ENCODE results near the gene PLXNA4.

The PLXNA4 gene

GRCh38 chr7:132500727-132501440 is 75.4 kb downstream of the PLXNA4 start:
- Histone ChIP-seq H3K27me3 (ENCODE audit: control insufficient read depth, insufficient read depth, low read length) (no peaks in the 10 kb centered on the region), H3K4me3 (ENCODE audit: low read depth, low read length) (no peak overlapping the region), H3K36me3 (ENCODE audit: control insufficient read depth, insufficient read depth, low read length) (no peaks in the 10 kb centered on the region), H3K4me1 (ENCODE audit: control insufficient read depth, insufficient read depth, low read length) (0 out of 2 replicates have a peak, but pooled peaks cover 3% of the 10 kb centered on the region), H3K9me3 (ENCODE audit: control insufficient read depth, insufficient read depth, low read length) (no peaks in the 10 kb centered on the region), H3K9ac (ENCODE audit: low read depth, low read length) (no peak overlapping the region), H3K27ac (ENCODE audit: low read depth, low read length) (no peak overlapping the region)

- H3K27ac ChIP-seq (ENCODE audit: low read depth, low read length): no peak overlapping the region
- H3K36me3 ChIP-seq (ENCODE audit: control insufficient read depth, insufficient read depth, low read length): no peaks in the 10 kb centered on the region
- H3K4me1 ChIP-seq (ENCODE audit: control insufficient read depth, insufficient read depth, low read length): 0 out of 2 replicates have a peak, but pooled peaks cover 3% of the 10 kb centered on the region
- H3K9me3 ChIP-seq (ENCODE audit: control insufficient read depth, insufficient read depth, low read length): no peaks in the 10 kb centered on the region
- H3K4me3 ChIP-seq (ENCODE audit: low read depth, low read length): no peak overlapping the region
- no peak overlapping the region for H3K9ac ChIP-seq (ENCODE audit: low read depth, low read length)
- no peaks in the 10 kb centered on the region for H3K27me3 ChIP-seq (ENCODE audit: control insufficient read depth, insufficient read depth, low read length)
These were observed 76.8 kb downstream of the PLXNA4 start for GRCh38 chr7:132499487-132499886.

- Histone ChIP-seq H3K27me3 (ENCODE audit: control insufficient read depth, insufficient read depth, low read length) (no peaks in the 10 kb centered on the region), H3K27ac (ENCODE audit: low read depth, low read length) (no peak overlapping the region), H3K9ac (ENCODE audit: low read depth, low read length) (no peak overlapping the region), H3K9me3 (ENCODE audit: control insufficient read depth, insufficient read depth, low read length) (no peaks in the 10 kb centered on the region), H3K36me3 (ENCODE audit: control insufficient read depth, insufficient read depth, low read length) (no peaks in the 10 kb centered on the region), H3K4me3 (ENCODE audit: low read depth, low read length) (no peak overlapping the region), H3K4me1 (ENCODE audit: control insufficient read depth, insufficient read depth, low read length) (0 out of 2 replicates have a peak, but pooled peaks cover 3% of the 10 kb centered on the region)
These were observed 77.2 kb downstream of the PLXNA4 start for GRCh38 chr7:132499065-132499464.

- no peak overlapping the region for H3K9ac ChIP-seq (ENCODE audit: low read depth, low read length)
- no peaks in the 10 kb centered on the region for H3K27me3 ChIP-seq (ENCODE audit: control insufficient read depth, insufficient read depth, low read length)
- H3K36me3 ChIP-seq (ENCODE audit: control insufficient read depth, insufficient read depth, low read length): no peaks in the 10 kb centered on the region
- H3K4me1 ChIP-seq (ENCODE audit: control insufficient read depth, insufficient read depth, low read length): 0 out of 2 replicates have a peak, but pooled peaks cover 3% of the 10 kb centered on the region
- no peak overlapping the region for H3K4me3 ChIP-seq (ENCODE audit: low read depth, low read length)
- H3K27ac ChIP-seq (ENCODE audit: low read depth, low read length): no peak overlapping the region
- H3K9me3 ChIP-seq (ENCODE audit: control insufficient read depth, insufficient read depth, low read length): no peaks in the 10 kb centered on the region
These were observed 78.0 kb downstream of the PLXNA4 start for GRCh38 chr7:132498319-132498718.

- no peaks in the 10 kb centered on the region for H3K9me3 ChIP-seq (ENCODE audit: control insufficient read depth, insufficient read depth, low read length)
- no peaks in the 10 kb centered on the region for H3K36me3 ChIP-seq (ENCODE audit: control insufficient read depth, insufficient read depth, low read length)
- 0 out of 2 replicates have a peak, but pooled peaks cover 3% of the 10 kb centered on the region for H3K4me1 ChIP-seq (ENCODE audit: control insufficient read depth, insufficient read depth, low read length)
- H3K27me3 ChIP-seq (ENCODE audit: control insufficient read depth, insufficient read depth, low read length): no peaks in the 10 kb centered on the region
- no peak overlapping the region for H3K27ac ChIP-seq (ENCODE audit: low read depth, low read length)
- no peak overlapping the region for H3K9ac ChIP-seq (ENCODE audit: low read depth, low read length)
- no peak overlapping the region for H3K4me3 ChIP-seq (ENCODE audit: low read depth, low read length)
These were observed 79.2 kb downstream of the PLXNA4 start for GRCh38 chr7:132497098-132497497.

GRCh38 chr7:132495936-132496335 is 80.3 kb downstream of the PLXNA4 start:
- Histone ChIP-seq H3K4me3 (ENCODE audit: low read depth, low read length) (no peak overlapping the region), H3K9ac (ENCODE audit: low read depth, low read length) (no peak overlapping the region), H3K36me3 (ENCODE audit: control insufficient read depth, insufficient read depth, low read length) (no peaks in the 10 kb centered on the region), H3K9me3 (ENCODE audit: control insufficient read depth, insufficient read depth, low read length) (no peaks in the 10 kb centered on the region), H3K27me3 (ENCODE audit: control insufficient read depth, insufficient read depth, low read length) (no peaks in the 10 kb centered on the region), H3K27ac (ENCODE audit: low read depth, low read length) (no peak overlapping the region), H3K4me1 (ENCODE audit: control insufficient read depth, insufficient read depth, low read length) (0 out of 2 replicates have a peak, but pooled peaks cover 3% of the 10 kb centered on the region)

GRCh38 chr7:132494474-132494873 is 81.8 kb downstream of the PLXNA4 start:
- no peak overlapping the region for H3K27ac ChIP-seq (ENCODE audit: low read depth, low read length)
- H3K27me3 ChIP-seq (ENCODE audit: control insufficient read depth, insufficient read depth, low read length): no peaks in the 10 kb centered on the region
- H3K9ac ChIP-seq (ENCODE audit: low read depth, low read length): no peak overlapping the region
- no peaks in the 10 kb centered on the region for H3K4me1 ChIP-seq (ENCODE audit: control insufficient read depth, insufficient read depth, low read length)
- no peak overlapping the region for H3K4me3 ChIP-seq (ENCODE audit: low read depth, low read length)
- H3K36me3 ChIP-seq (ENCODE audit: control insufficient read depth, insufficient read depth, low read length): no peaks in the 10 kb centered on the region
- H3K9me3 ChIP-seq (ENCODE audit: control insufficient read depth, insufficient read depth, low read length): no peaks in the 10 kb centered on the region

GRCh38 chr7:132492823-132493445 is 83.3 kb downstream of the PLXNA4 start:
- no peaks in the 10 kb centered on the region for H3K9me3 ChIP-seq (ENCODE audit: control insufficient read depth, insufficient read depth, low read length)

GRCh38 chr7:132491391-132491945 is 84.8 kb downstream of the PLXNA4 start:
- no peak overlapping the region for H3K27ac ChIP-seq (ENCODE audit: low read depth, low read length)
- H3K9me3 ChIP-seq (ENCODE audit: control insufficient read depth, insufficient read depth, low read length): no peaks in the 10 kb centered on the region
- H3K27me3 ChIP-seq (ENCODE audit: control insufficient read depth, insufficient read depth, low read length): no peaks in the 10 kb centered on the region
- H3K9ac ChIP-seq (ENCODE audit: low read depth, low read length): no peak overlapping the region
- H3K36me3 ChIP-seq (ENCODE audit: control insufficient read depth, insufficient read depth, low read length): no peaks in the 10 kb centered on the region
- H3K4me3 ChIP-seq (ENCODE audit: low read depth, low read length): no peak overlapping the region
- no peaks in the 10 kb centered on the region for H3K4me1 ChIP-seq (ENCODE audit: control insufficient read depth, insufficient read depth, low read length)

More at GRCh38 chr7:132492823-132493445, 83.3 kb downstream of the PLXNA4 start:
- H3K27me3 ChIP-seq (ENCODE audit: control insufficient read depth, insufficient read depth, low read length): no peaks in the 10 kb centered on the region
- no peak overlapping the region for H3K9ac ChIP-seq (ENCODE audit: low read depth, low read length)
- H3K36me3 ChIP-seq (ENCODE audit: control insufficient read depth, insufficient read depth, low read length): no peaks in the 10 kb centered on the region
- no peak overlapping the region for H3K27ac ChIP-seq (ENCODE audit: low read depth, low read length)
- no peaks in the 10 kb centered on the region for H3K4me1 ChIP-seq (ENCODE audit: control insufficient read depth, insufficient read depth, low read length)
- H3K4me3 ChIP-seq (ENCODE audit: low read depth, low read length): no peak overlapping the region

GRCh38 chr7:132490474-132490873 is 85.8 kb downstream of the PLXNA4 start:
- Histone ChIP-seq H3K9me3 (ENCODE audit: control insufficient read depth, insufficient read depth, low read length) (no peaks in the 10 kb centered on the region), H3K27me3 (ENCODE audit: control insufficient read depth, insufficient read depth, low read length) (no peaks in the 10 kb centered on the region), H3K27ac (ENCODE audit: low read depth, low read length) (no peak overlapping the region), H3K4me3 (ENCODE audit: low read depth, low read length) (no peak overlapping the region), H3K36me3 (ENCODE audit: control insufficient read depth, insufficient read depth, low read length) (no peaks in the 10 kb centered on the region), H3K9ac (ENCODE audit: low read depth, low read length) (no peak overlapping the region), H3K4me1 (ENCODE audit: control insufficient read depth, insufficient read depth, low read length) (no peaks in the 10 kb centered on the region)

GRCh38 chr7:132489776-132490237 is 86.5 kb downstream of the PLXNA4 start:
- H3K9ac ChIP-seq (ENCODE audit: low read depth, low read length): no peak overlapping the region
- H3K4me1 ChIP-seq (ENCODE audit: control insufficient read depth, insufficient read depth, low read length): no peaks in the 10 kb centered on the region
- H3K4me3 ChIP-seq (ENCODE audit: low read depth, low read length): no peak overlapping the region
- no peaks in the 10 kb centered on the region for H3K27me3 ChIP-seq (ENCODE audit: control insufficient read depth, insufficient read depth, low read length)
- H3K36me3 ChIP-seq (ENCODE audit: control insufficient read depth, insufficient read depth, low read length): no peaks in the 10 kb centered on the region
- H3K9me3 ChIP-seq (ENCODE audit: control insufficient read depth, insufficient read depth, low read length): no peaks in the 10 kb centered on the region
- H3K27ac ChIP-seq (ENCODE audit: low read depth, low read length): no peak overlapping the region
